GM19328 (cell line): ENCODE data around the gene LUC7L2.
"Not testable (repeated sequence)": the region's sequence is repeated elsewhere in the genome, so short reads cannot be mapped to it uniquely, and the experiment has no call there.

ENCODE experiments used
- ATAC-seq: cut with Tn5 transposase; IDR thresholded peaks from one replicate; pipeline ENCODE4 v1.9.1; 2021; ENCODE audit warnings: mild to moderate bottlenecking, moderate library complexity; ENCODE audit not compliant: unreplicated experiment

Gene LUC7L2, protein sequence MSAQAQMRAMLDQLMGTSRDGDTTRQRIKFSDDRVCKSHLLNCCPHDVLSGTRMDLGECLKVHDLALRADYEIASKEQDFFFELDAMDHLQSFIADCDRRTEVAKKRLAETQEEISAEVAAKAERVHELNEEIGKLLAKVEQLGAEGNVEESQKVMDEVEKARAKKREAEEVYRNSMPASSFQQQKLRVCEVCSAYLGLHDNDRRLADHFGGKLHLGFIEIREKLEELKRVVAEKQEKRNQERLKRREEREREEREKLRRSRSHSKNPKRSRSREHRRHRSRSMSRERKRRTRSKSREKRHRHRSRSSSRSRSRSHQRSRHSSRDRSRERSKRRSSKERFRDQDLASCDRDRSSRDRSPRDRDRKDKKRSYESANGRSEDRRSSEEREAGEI

DNA sequence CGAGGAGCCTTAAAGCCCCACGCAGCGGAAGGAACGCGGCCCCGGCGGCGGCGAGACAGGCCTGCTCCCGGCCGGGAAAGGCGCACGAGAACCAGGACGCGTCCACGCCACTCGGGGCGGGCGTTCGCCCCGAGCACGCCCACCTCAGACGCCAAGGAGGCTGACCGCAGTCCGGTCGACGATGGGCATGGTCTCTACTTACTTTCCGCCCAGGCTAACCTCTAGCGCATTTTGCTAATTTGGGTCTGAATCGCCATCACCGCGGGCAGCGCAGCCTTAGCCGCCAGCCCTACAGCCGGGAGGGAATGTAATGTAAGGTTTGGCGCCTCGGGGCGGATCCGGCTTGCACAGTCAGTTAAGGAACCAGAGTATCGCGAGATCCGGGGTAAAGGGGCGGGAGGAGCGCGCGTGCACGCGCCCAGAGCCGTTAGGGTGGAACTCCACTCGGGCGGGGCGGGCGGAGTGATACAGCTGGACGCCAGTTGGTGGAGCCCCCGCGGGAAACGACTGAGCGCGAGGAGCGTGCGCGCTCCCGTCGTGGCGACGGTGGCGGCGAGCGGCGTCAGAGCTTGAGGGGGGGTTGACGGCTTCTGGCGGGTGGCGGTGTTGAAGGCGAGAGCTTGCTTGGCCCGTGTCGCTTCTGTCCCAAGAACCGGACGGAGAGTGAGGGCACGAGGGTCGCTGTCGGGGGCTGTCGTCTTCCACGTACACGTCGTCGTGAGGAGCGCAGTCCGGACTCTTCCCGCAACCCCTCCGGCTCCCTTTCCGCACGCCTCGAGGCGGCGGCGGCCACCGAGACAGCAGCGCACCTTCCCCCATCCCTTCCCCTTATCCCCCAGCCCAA lies at the start of gene LUC7L2:
TSS of gene LUC7L2 (plus strand) at position 529 of the 844 bp plus-strand sequence. CDS start 368 bp downstream, outside the sequence.
- peak; percentile 69 for ATAC-seq

DNA sequence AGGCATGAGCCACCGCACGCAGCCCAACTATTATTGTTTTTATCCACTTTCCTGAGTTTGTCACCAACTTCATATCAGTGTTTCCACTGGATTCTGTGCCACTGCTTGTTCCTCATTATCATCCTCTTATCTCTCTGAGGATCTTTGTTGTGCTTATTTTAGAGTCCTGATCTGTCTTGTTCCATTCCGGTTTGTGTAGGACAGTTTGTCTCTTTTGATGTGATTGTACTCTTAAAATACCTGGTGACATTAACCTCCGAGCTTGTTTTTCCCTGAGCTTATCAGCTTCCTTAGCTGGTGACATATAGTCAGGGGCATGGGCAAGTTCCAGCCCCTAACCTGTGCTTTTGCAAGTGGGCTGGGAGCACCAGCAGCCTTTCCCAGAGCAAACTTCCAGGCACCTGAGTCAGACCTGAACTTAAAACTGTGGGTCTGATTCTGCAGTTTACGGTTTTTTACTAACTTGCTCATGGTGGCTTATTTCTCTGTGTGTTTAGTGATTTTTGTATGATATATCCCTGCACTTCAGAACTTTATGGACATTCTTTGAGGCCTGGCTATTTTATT lies 41.7 kb upstream of the LUC7L2 start:
- no peak for ATAC-seq

DNA sequence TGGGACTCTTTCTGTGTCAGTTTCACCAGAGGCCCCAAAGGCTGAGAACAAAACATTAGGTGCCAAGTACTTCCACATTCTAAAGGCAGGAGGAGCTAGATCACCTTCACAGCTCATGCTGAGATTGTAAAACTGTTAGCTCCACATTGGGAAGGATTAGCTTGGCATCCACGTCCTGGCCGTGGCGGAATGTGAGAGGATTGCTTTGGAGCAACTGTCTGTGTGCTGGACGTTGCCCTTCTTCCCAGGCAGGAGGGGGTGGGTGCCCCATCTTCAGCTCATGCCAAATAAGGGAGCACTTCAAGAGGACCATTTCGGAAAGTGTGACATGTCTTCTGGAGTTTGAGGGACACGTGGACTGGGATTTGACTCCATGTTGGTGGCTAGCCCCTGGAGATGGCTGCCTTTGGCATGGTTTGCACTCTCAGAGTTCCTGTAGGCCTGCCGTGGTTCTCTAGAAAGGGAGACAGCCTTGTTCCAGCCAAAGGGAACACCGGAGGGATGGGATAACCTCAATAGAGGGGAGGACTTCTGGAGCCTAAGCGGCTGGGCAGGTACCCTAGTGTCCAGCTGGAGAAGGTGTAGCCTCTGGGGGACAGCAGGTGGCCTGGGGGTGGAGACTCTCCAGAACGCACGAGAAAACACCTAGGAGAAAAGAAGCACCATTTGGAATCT lies 38.5 kb upstream of the LUC7L2 start:
- ATAC-seq = no peak

DNA sequence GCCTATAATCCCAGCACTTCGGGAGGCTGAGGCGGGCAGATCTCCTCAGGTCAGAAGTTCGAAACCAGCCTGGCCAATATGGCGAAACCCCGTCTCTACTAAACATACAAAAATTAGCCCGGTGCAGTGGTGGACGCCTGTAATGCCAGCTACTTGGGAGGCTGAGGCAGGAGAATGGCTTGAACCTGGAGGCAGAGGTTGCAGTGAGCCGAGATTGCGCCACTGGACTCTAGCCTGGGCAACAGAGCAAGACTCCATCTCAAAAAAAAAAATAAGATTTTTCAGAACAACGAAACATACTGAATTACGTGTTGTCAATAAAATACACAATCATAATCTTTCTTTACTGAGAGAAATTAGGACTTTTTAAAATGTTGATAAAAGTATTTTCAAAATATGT lies 35.0 kb upstream of the LUC7L2 start:
- ATAC-seq = not testable (repeated sequence)

DNA sequence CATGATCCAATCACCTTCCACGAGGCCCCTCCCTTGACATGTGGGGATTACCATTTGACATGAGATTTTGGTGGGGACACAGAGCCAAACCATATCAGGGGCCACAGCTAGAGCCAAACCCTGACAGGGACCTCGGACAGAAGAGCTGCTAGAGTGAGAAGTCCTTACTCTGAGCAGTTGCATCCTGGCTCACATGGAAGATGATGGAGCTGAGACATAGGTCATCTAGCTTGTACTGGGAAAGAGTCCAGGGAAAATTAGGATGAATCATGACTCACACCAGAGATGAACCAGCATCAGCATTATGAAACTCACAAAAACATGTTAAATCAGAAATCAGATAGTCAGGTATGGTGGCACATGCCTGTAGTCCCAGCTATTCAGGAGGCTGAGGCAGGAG lies 31.3 kb upstream of the LUC7L2 start:
- no peak for ATAC-seq

DNA sequence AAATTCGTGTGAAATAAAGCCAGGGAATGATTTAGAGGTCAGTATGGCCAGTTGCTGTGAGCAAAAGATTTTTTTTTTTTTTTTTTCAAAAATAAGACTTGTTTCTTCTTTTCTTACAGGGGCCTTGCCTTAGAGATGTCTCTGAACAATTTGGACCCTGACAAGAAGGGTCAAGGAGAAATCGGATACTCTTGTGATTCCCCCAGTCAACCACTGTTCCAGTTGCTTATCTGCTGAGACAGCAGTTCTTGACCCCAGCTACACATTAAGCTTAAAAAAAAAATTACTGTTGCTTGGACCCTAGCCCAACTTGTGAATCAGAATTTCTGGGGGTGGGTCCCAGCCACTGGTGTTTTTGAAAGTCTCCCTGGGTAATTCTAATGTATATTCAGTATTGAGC lies 30.6 kb upstream of the LUC7L2 start:
- no peak for ATAC-seq

DNA sequence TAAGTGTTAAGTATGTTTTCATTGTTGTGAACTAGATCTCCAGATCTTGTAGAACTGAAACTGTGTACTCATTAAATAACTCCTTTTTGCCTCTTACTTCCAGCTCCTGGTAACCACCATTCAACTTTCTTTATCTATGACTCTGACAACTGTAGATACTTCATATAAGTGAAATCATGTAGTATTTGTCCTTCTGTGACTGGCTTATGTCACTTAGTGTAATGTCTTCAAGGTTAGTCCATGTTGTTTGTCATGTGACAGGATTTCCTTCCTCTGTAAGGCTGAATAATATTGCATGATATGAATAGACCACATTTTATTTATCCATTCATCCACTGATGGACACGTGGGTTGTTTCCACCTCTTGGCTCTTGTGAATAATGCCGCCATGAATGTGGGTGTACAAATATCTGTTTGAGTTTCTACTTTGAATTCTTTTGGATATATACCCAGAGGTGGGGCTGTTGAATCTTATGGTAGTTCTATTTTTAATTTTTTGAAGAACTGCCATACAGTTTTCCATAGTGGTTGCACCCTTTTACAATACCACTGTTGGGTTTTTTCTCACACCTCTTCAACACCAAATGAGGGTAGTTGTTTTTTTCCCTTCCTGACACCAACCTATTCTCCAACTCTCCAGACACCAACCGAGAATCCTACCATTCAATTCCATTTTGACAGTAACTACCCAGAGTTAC lies 29.2 kb upstream of the LUC7L2 start:
- ATAC-seq = no peak

DNA sequence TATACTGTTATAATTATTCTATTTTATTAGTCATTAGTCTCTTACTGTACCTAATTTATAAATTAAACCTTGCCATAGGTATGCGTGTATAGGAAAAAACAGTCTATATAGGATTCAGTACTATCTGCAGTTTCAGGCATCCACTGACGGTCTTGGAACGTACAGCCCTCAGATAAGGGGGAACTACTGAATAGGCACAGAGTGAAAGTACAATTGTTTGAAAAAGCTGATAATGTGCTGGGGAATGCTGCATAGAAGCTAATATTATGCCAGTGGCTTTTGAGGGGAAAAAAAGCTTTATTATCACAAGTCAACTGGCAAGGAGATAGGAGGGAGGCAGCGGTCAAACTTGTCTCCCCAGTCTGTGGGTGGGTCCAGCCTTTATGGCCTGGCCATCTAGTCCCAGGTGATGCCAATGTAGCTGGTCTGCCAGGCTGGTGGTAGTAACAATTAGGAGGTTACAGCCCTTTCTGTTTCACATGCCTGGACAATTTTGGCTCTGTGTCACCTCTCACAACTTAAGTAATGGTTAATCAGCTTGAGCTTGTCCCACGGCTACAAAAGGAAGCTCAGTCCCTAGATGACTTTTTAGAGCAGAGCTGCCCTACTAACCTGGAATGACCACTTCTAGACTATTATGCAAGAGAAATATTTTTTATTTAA lies 26.9 kb upstream of the LUC7L2 start:
- no peak for ATAC-seq

DNA sequence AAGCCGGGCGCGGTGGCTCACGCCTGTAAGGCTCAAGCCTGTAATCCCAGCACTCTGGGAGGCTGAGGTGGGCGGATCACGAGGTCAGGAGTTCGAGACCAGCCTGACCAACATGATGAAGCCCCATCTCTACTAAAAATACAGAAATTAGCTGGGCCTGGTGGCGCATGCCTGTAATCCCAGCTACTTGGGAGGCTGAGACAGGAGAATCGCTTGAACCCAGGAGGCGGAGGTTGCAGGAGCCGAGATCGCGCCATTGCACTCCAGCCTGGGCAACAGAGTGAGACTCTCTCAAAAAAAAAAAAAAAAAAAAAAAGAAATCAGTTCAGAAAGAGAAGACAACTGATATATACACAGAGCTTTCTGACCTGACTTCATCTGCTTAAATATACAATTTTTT lies 26.3 kb upstream of the LUC7L2 start:
- ATAC-seq = not testable (repeated sequence)

DNA sequence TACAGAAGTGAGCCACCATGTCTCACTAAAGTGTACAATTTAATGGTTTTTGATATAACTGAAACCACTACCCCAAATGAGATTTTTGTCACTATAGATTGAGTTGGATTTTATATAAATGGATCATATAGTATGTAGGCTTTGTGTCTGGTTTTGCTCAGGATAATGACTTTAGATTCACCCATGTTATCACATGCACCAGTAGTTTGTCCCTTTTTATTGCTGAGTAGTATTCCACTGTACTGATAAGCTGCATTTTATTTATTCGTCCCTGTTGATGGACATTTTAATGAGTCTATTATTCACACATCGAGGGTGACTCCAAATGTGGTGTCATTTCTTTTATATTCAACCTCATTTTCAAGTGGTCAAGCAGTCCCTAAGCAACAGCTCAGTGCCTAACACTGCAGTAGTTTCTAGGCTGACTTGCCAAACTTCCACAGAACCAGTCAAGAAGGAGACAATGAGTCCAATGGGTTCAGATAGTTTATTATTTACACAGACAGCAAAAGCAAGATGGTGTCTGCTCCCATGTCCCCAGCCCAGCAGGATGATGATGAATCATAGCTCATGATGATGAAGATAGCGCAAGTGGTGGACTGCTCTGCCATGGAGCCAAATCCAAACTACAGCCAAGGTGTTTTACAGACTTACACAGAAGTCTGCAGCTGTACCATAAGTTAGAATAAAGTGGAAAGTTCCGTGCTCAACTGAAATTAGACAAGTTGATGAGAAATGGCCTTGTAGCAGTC lies 25.1 kb upstream of the LUC7L2 start:
- no peak for ATAC-seq

DNA sequence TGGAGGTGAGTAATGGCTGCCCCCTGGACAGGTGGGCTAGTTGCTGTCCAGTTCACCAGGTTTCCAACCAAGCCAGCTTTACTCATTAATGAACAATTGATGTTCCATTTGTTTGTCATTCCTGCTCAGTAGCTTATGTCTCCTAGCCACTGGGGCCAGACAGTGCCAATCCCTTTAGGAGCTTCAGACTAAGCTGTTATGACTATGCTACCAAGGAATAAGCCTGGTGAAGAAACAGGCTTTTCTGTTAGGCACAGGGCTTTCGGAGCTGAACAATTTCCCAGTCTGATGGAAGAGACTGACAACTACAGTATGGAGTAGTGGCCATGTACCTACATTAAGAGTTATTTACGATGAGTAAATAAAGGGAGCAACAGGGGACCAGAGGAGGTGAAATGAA lies 20.7 kb upstream of the LUC7L2 start:
- no peak for ATAC-seq

DNA sequence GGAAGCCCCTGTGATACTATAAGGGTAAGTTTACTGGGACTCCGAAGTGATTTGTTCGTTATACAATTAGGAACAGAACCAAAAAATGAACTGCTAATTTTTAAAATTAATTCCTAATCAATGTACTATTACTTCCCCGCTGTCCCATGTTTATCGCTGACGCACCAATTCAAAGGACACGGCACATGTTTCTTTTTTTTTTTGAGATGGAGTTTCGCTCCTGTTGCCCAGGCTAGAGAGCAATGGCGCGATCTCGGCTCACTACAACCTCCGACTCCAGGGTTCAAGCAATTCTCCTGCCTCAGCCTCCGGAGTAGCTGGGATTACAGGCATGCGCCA lies 20.0 kb upstream of the LUC7L2 start:
- ATAC-seq = no peak

DNA sequence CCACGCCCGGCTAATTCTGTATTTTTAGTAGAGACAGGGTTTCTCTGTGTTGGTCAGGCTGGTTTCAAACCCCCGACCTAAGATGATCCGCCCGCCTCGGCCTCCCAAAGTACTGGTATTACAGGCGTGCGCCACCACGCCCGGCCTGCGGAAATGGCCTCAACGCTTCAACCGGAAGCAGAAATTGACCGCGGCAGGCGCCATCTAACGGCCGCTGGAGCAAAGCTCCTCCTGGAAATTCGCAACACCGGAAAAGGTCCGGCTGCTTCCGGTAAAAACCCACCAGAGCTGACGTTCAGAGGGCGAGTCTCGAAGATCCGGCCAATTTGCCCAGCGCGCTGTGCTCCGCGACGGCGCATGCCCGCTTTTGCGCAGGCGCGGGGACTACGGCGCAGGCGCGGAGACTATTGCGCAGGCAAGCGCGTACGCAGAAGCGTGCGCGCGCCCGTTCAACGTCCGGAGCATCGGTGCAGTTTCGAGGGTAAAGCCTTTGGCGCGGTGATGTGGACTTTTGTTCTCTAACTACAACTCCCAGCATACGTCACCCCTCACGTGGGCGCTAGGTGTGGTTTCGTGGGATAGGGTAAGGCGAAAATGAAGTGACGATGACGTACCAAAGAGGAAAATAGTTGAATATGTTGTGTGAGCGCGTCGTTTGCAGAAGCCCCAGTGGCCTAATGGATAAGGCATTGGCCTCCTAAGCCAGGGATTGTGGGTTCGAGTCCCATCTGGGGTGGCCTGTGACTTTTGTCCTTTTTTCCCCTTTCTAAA lies 19.5 kb upstream of the LUC7L2 start:
- ATAC-seq = peak; percentile 79

DNA sequence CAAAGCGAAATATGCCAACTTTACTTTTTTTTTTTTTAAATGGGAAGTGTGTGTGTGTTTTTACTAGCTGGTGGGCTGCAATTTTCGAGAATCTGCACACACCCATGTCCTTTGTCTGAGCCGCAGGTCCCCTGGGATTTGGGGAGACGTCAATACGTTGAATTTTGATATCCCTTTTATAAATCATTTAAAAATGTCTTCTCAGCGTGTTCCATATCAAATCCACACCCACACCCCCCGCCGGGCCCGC lies 19.0 kb upstream of the LUC7L2 start:
- no peak for ATAC-seq

DNA sequence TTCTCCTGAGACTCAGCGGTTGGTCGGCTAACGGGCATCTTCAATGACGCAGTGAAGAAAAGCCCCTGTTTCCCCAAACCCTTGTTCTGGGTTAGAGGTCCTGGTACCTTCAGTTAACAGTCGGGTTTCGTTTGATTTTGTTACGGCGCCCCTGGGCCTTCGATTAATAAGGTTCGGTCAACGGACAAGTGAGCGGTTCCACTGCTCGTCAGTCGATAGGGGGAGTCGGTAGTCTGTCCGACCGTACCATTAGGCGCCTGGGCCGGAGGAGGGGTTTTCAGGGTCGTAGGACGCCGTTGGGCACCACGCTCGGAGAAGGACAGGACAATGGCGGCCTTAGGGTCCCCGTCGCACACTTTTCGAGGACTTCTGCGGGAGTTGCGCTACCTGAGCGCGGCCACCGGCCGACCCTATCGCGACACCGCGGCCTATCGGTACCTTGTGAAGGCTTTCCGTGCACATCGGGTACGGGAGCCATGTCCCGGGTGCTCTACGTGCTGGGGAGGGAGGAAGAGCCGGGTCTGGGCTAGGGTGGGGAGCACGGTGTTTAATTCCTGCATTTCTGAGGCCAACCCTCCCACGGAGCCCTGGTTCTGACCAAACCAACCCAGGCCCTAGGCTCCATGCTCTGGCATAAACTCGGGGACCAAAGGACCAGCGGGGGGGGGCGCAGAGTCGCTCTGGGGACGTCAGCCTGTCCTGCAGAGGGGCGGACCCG lies 18.5 kb upstream of the LUC7L2 start, which contains the start of gene FMC1:
TSS of gene FMC1 (plus strand) at position 280 of the 718 bp plus-strand sequence. CDS start at position 328, 48 bp downstream.
- ATAC-seq = peak; percentile 45

DNA sequence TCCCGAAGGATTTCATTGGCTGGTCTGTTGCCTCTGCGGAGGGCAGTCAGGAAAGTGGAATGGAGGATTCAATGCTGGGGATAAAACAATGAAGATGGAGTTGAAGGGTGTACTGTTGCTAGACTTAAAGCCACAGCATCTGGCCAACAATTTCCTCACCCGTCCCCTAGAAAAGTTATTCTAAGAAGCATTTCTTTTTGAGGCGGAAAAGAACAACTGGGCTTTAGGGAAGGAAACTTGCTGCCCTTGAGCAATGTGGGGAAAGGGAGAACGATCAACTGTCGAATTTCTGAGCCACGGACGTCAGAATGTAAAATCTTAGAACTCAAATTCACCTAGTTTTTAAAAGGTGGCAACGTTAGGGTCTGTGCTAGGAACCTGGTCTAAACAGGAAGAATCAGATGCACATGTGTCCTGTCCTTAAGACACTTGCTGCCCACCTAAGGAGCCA lies 17.9 kb upstream of the LUC7L2 start:
- no peak for ATAC-seq

DNA sequence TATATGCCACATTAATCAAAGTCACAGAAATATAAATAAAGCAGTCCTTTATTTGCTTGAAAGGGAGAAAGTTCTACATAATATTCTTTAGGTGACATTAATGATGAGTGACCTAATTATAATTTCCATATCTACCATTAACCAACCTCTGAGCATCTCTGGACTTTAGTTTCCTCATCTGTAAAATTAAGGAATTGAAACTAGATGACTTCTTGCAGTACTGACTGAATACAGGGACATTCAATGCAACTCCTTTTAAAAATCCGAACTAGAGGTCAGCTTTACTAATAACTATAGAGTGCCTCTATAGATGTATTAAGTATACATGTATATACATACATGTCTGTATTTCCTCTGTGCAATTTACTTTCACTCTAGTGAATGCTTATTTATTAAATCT lies 14.7 kb upstream of the LUC7L2 start:
- ATAC-seq = no peak

DNA sequence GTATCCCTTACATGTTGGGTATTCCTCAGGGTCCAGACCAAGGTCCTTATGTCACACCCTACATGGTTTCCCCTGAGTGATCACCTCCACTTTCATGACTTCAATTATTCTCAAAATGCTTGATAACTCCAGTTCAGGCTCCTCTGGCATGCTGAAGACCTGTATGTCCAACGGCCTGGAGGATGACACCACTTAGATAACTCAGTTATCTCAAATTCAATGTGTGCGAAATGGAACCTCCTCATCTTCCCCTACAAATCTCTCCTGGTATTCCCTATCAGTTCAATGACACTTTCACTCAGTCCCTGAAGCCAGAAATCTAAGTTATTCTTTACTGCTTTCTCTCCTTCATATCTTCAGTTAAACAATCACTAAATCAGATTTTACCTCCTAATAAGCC lies 8.7 kb upstream of the LUC7L2 start:
- ATAC-seq = no peak
